Measurements from ENCODE around the gene UAP1L1.

UAP1L1 gene

DNA sequence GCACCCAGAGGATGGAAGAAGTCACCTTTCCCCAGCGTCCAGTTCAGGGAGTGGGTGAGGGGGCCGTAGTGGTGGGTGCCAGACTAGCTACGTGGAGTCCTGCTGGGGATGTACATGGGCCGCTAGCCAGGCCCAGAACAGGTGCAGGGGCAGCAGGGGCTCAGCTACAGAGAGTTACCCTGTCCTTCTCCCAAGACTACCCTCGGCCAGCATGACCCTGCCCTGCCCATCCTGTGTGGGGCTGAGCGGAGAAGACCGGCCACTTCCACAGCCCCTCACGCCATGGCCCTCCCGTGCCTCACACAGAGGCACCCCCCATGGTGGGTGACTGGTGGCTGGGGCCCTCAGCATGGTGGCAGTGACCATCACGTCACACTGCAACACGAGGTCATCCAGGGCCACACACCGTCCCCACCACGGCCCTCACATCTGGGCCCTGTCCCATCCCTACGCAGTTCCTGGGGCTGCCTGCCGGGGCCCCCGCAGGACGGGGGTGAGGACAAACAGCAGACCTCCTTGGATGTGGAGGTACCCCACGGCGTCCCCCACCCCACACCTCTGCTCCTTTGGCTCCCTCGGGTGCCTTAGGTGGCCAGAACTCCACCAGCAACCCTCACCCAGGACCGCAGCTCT, 38.2 kb downstream of the UAP1L1 start:
- Histone ChIP-seq H3K18ac (ENCODE audit: low read length) (peak overlapping the region; percentile 64), H3K27me3 (ENCODE audit: control insufficient read depth in 3 of 3, insufficient read depth in 3 of 3, low read depth in 1 of 3, low read length in 3 of 3) (peaks cover 0 to 34% (median 5%) of the 10 kb centered on the region in 3 experiments), H2AFZ (ENCODE audit: low read length) (no peak overlapping the region), H3K9ac (ENCODE audit: low read depth, low read length, poor library complexity) (peak overlapping the region; percentile 81), H3K23ac (ENCODE audit: low read depth, low read length, poor library complexity) (peak overlapping the region; percentile 96), H2AK5ac (ENCODE audit: low read depth, low read length) (peak overlapping the region; percentile 97), H2BK120ac (ENCODE audit: low read depth, low read length) (peak overlapping the region; percentile 3), H3K14ac (ENCODE audit: low read length) (no peak overlapping the region), H4K8ac (ENCODE audit: low read depth, low read length) (no peak overlapping the region), H3K27ac (replicated peaks; ENCODE audit: low read length) (no peak overlapping the region), H3K79me1 (ENCODE audit: low read depth, low read length) (no peaks in the 10 kb centered on the region), H3K4me3 (ENCODE audit: low read length in 2 of 2) (no peak overlapping the region), H3K4me2 (ENCODE audit: insufficient read depth, low read length, poor library complexity, severe bottlenecking) (no peak overlapping the region), H2BK5ac (ENCODE audit: low read length) (no peak overlapping the region), H3K9me3 (replicated peaks in 1 of 2; ENCODE audit: control insufficient read depth in 2 of 2, insufficient read depth in 1 of 2, low read depth in 1 of 2, low read length in 2 of 2) (no peaks in the 10 kb centered on the region), H3K36me3 (replicated peaks in 1 of 2; ENCODE audit: control insufficient read depth in 2 of 2, insufficient read depth in 2 of 2, low read length in 2 of 2) (peaks cover 0 to 2% of the 10 kb centered on the region in 2 donors), H2BK15ac (ENCODE audit: low read length) (peak overlapping the region; percentile 74), H4K91ac (ENCODE audit: low read depth, low read length, poor library complexity) (peak overlapping the region; percentile 72), H3K4ac (ENCODE audit: low read length) (peak overlapping the region; percentile 89), H2BK12ac (ENCODE audit: low read length) (no peak overlapping the region), H3K4me1 (ENCODE audit: control insufficient read depth in 2 of 2, insufficient read depth in 1 of 2, low read depth in 1 of 2, low read length in 2 of 2) (peaks cover 0 to 14% of the 10 kb centered on the region in 2 donors)
- no peak for DNase-seq (ENCODE audit: low spot score)
- WGBS, 2 donors (ENCODE audit: extremely low coverage in 2 of 2, insufficient read length in 2 of 2, insufficient replicate concordance in 1 of 2): no CpG with 5 or more reads among the region's 21 CpGs

- Histone ChIP-seq H2BK12ac (ENCODE audit: low read length) (peak overlapping the region; percentile 22), H3K4me1 (ENCODE audit: control insufficient read depth in 2 of 2, insufficient read depth in 1 of 2, low read depth in 1 of 2, low read length in 2 of 2) (peaks cover 0 to 14% of the 10 kb centered on the region in 2 donors), H4K91ac (ENCODE audit: low read depth, low read length, poor library complexity) (no peak overlapping the region), H4K8ac (ENCODE audit: low read depth, low read length) (no peak overlapping the region), H2BK5ac (ENCODE audit: low read length) (no peak overlapping the region), H2BK120ac (ENCODE audit: low read depth, low read length) (no peak overlapping the region), H3K4me2 (ENCODE audit: insufficient read depth, low read length, poor library complexity, severe bottlenecking) (no peak overlapping the region), H3K36me3 (replicated peaks in 1 of 2; ENCODE audit: control insufficient read depth in 2 of 2, insufficient read depth in 2 of 2, low read length in 2 of 2) (no peaks in the 10 kb centered on the region), H3K79me1 (ENCODE audit: low read depth, low read length) (no peaks in the 10 kb centered on the region), H2AK5ac (ENCODE audit: low read depth, low read length) (peak overlapping the region; percentile 97), H3K18ac (ENCODE audit: low read length) (no peak overlapping the region), H3K9me3 (replicated peaks in 1 of 2; ENCODE audit: control insufficient read depth in 2 of 2, insufficient read depth in 1 of 2, low read depth in 1 of 2, low read length in 2 of 2) (no peaks in the 10 kb centered on the region), H3K4me3 (ENCODE audit: low read length in 2 of 2) (no peak overlapping the region), H3K27ac (replicated peaks; ENCODE audit: low read length) (no peak overlapping the region), H3K14ac (ENCODE audit: low read length) (no peak overlapping the region), H3K4ac (ENCODE audit: low read length) (no peak overlapping the region), H3K27me3 (ENCODE audit: control insufficient read depth in 3 of 3, insufficient read depth in 3 of 3, low read depth in 1 of 3, low read length in 3 of 3) (peaks cover 0 to 34% (median 5%) of the 10 kb centered on the region in 3 experiments), H2AFZ (ENCODE audit: low read length) (peak overlapping the region; percentile 43), H3K9ac (ENCODE audit: low read depth, low read length, poor library complexity) (peak overlapping the region; percentile 4), H2BK15ac (ENCODE audit: low read length) (peak overlapping the region; percentile 74), H3K23ac (ENCODE audit: low read depth, low read length, poor library complexity) (no peak overlapping the region)
- WGBS, 2 donors (ENCODE audit: extremely low coverage in 2 of 2, insufficient read length in 2 of 2, insufficient replicate concordance in 1 of 2): no CpG with 5 or more reads among the region's 6 CpGs
- no peak for DNase-seq (ENCODE audit: low spot score)
Measured at GRCh38 chr9:137116027-137116507, 38.8 kb downstream of the UAP1L1 start.

- H2BK15ac ChIP-seq (ENCODE audit: low read length): no peak overlapping the region
- no peaks in the 10 kb centered on the region for H3K79me1 ChIP-seq (ENCODE audit: low read depth, low read length)
- H2AFZ ChIP-seq (ENCODE audit: low read length): peak overlapping the region; percentile 43
- H3K27me3 ChIP-seq (ENCODE audit: control insufficient read depth in 3 of 3, insufficient read depth in 3 of 3, low read depth in 1 of 3, low read length in 3 of 3): peaks cover 0 to 34% (median 5%) of the 10 kb centered on the region in 3 experiments
- no peak overlapping the region for H2BK120ac ChIP-seq (ENCODE audit: low read depth, low read length)
- no peak overlapping the region for H4K8ac ChIP-seq (ENCODE audit: low read depth, low read length)
- peaks cover 0 to 14% of the 10 kb centered on the region in 2 donors for H3K4me1 ChIP-seq (ENCODE audit: control insufficient read depth in 2 of 2, insufficient read depth in 1 of 2, low read depth in 1 of 2, low read length in 2 of 2)
- H3K23ac ChIP-seq (ENCODE audit: low read depth, low read length, poor library complexity): no peak overlapping the region
- H3K4me3 ChIP-seq (ENCODE audit: low read length in 2 of 2): no peak overlapping the region
- H3K14ac ChIP-seq (ENCODE audit: low read length): no peak overlapping the region
- no peak overlapping the region for H3K4me2 ChIP-seq (ENCODE audit: insufficient read depth, low read length, poor library complexity, severe bottlenecking)
- no peaks in the 10 kb centered on the region for H3K36me3 ChIP-seq (replicated peaks in 1 of 2; ENCODE audit: control insufficient read depth in 2 of 2, insufficient read depth in 2 of 2, low read length in 2 of 2)
- WGBS, 2 donors (ENCODE audit: extremely low coverage in 2 of 2, insufficient read length in 2 of 2, insufficient replicate concordance in 1 of 2): no CpG with 5 or more reads among the region's 17 CpGs
- no peak overlapping the region for H2AK5ac ChIP-seq (ENCODE audit: low read depth, low read length)
- H4K91ac ChIP-seq (ENCODE audit: low read depth, low read length, poor library complexity): no peak overlapping the region
- no peak overlapping the region for H3K9ac ChIP-seq (ENCODE audit: low read depth, low read length, poor library complexity)
- no peak overlapping the region for H3K18ac ChIP-seq (ENCODE audit: low read length)
- H3K9me3 ChIP-seq (replicated peaks in 1 of 2; ENCODE audit: control insufficient read depth in 2 of 2, insufficient read depth in 1 of 2, low read depth in 1 of 2, low read length in 2 of 2): no peaks in the 10 kb centered on the region
- H2BK12ac ChIP-seq (ENCODE audit: low read length): no peak overlapping the region
- H3K27ac ChIP-seq (replicated peaks; ENCODE audit: low read length): no peak overlapping the region
- DNase-seq (ENCODE audit: low spot score): no peak
- no peak overlapping the region for H3K4ac ChIP-seq (ENCODE audit: low read length)
- H2BK5ac ChIP-seq (ENCODE audit: low read length): no peak overlapping the region
Measured at GRCh38 chr9:137116728-137117127, 39.4 kb downstream of the UAP1L1 start.

DNA sequence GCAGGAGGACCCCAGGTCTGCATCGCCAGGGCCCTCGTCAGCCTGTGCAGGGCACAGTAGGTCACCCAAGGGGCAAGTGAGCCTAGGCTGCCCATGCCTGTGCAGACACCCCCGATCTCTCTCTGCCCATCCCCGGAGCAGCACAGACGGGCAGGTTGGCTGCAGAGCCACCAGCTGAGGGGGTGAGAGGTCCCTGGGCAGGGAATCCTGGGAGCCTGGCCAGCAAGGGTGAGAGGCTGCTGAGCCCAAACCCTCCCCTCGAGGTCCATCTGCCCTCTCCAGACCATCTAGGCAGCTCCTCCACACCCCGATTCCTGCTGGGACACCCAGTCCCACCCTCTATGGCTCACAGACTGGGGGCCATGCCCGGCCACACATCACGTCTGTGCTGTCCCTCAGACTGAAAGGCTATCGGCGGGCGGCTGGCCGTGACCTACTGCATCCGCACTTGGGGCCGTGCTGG, 40.0 kb downstream of the UAP1L1 start:
- no peak overlapping the region for H2AK5ac ChIP-seq (ENCODE audit: low read depth, low read length)
- H3K14ac ChIP-seq (ENCODE audit: low read length): no peak overlapping the region
- peak overlapping the region; percentile 36 for H3K9ac ChIP-seq (ENCODE audit: low read depth, low read length, poor library complexity)
- H4K91ac ChIP-seq (ENCODE audit: low read depth, low read length, poor library complexity): no peak overlapping the region
- WGBS, 2 donors (ENCODE audit: extremely low coverage in 2 of 2, insufficient read length in 2 of 2, insufficient replicate concordance in 1 of 2): no CpG with 5 or more reads among the region's 15 CpGs
- no peak overlapping the region for H2BK5ac ChIP-seq (ENCODE audit: low read length)
- peaks cover 0 to 34% (median 5%) of the 10 kb centered on the region in 3 experiments for H3K27me3 ChIP-seq (ENCODE audit: control insufficient read depth in 3 of 3, insufficient read depth in 3 of 3, low read depth in 1 of 3, low read length in 3 of 3)
- no peak overlapping the region for H3K23ac ChIP-seq (ENCODE audit: low read depth, low read length, poor library complexity)
- H3K4me1 ChIP-seq (ENCODE audit: control insufficient read depth in 2 of 2, insufficient read depth in 1 of 2, low read depth in 1 of 2, low read length in 2 of 2): peaks cover 0 to 14% of the 10 kb centered on the region in 2 donors
- no peak overlapping the region for H3K27ac ChIP-seq (replicated peaks; ENCODE audit: low read length)
- H3K4me2 ChIP-seq (ENCODE audit: insufficient read depth, low read length, poor library complexity, severe bottlenecking): no peak overlapping the region
- H3K9me3 ChIP-seq (replicated peaks in 1 of 2; ENCODE audit: control insufficient read depth in 2 of 2, insufficient read depth in 1 of 2, low read depth in 1 of 2, low read length in 2 of 2): no peaks in the 10 kb centered on the region
- no peak overlapping the region for H3K4ac ChIP-seq (ENCODE audit: low read length)
- no peak overlapping the region for H2BK15ac ChIP-seq (ENCODE audit: low read length)
- DNase-seq (ENCODE audit: low spot score): no peak
- no peaks in the 10 kb centered on the region for H3K36me3 ChIP-seq (replicated peaks in 1 of 2; ENCODE audit: control insufficient read depth in 2 of 2, insufficient read depth in 2 of 2, low read length in 2 of 2)
- H3K4me3 ChIP-seq (ENCODE audit: low read length in 2 of 2): peak overlapping the region in 1 of 2 donors; percentile 14
- no peaks in the 10 kb centered on the region for H3K79me1 ChIP-seq (ENCODE audit: low read depth, low read length)
- H4K8ac ChIP-seq (ENCODE audit: low read depth, low read length): no peak overlapping the region
- no peak overlapping the region for H2BK120ac ChIP-seq (ENCODE audit: low read depth, low read length)
- no peak overlapping the region for H2BK12ac ChIP-seq (ENCODE audit: low read length)
- H3K18ac ChIP-seq (ENCODE audit: low read length): no peak overlapping the region
- H2AFZ ChIP-seq (ENCODE audit: low read length): no peak overlapping the region

Data from neuronal stem cell (in vitro differentiated cells).